Dermis microvascular lymphatic vessel endothelial cell (primary cell): ENCODE results near the gene ANK3. TPM values are rescaled to one million over a fixed set of nuclear protein-coding genes. Genes with fewer than 3 reads are reported as not detected.

Experiments
- DNase-seq, 2 donors: peaks; one replicate each; pipeline versions ENCODE4 v3.0.0 to v3.0.0-alpha.2; 2010; ENCODE audit warnings: low read depth in 2 of 2
- total RNA-seq: library from RNA; depleted of rRNA; stranded (reverse); fragments of >200 nt; gene quantifications from 2 replicates; pipeline ENCODE4 v1.2.1, GENCODE V29; 2014

Gene ANK3
- total RNA-seq, 1 donor from 2014 or later: 0.77 TPM

DNA sequence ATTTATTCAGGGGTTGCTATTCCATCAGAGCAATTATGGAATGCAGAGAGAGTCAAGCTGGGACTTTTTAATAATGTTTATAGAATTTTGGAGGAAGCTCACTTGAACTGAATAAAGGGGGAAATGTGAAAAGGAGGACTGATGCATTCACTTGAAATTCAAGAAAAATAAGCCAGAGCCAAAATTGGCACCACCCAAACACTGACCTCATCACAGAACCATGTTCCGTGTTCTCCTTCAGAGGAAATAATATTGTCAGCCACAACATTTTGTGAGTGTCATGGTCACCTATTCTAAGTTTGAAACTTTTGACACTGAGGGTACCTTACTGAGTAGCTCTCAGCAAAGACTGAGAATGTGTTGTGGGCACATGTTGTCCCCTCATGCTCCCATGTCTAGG is 207.0 kb downstream of the ANK3 start:
- peak in 1 of 2 donors; percentile 15 for DNase-seq

DNA sequence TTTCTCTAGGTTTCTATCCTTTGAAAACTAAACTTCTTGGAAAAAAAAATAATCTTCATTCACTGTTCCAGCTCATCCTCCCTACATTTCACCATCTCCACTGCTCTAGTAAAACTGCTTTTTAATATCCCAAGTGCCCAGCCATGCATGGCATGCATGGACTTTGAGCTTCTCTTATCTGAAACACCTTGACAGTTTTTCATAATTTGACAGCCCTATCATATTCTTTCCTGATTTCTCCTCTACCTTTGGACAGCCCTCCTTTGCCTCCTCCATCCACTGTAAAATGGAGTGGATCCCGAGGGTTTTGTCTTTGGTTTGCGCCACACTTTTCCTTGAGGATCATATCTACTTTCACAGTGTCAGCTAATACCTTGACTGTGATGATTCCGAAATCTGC is 212.8 kb downstream of the ANK3 start:
- no peak for DNase-seq

DNA sequence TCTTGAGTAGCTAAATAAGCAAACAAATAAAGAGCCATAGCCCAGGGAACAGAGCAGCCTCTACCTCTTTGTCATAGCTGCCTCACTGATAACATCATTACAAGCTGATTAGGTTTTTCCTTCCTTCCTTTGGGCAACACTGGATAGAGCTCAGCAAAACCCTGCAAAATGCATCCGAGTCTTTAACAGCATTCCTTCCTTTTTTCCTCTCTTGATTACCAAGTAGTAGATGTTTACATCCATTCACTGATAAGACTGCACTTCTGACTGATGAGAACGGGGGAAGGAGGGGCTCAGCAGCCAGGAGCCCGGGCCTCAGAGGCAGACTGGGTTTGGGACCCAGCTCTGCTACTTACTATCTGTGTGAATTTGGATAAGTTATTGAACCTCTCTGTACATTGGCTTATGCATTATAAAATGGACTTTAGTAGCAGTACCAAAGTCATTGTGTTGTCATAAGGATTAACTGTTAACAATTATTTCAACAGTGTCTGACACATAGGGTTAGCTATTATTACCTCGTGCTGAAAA is 214.2 kb downstream of the ANK3 start:
- DNase-seq: peak in 1 of 2 donors; percentile 71

DNA sequence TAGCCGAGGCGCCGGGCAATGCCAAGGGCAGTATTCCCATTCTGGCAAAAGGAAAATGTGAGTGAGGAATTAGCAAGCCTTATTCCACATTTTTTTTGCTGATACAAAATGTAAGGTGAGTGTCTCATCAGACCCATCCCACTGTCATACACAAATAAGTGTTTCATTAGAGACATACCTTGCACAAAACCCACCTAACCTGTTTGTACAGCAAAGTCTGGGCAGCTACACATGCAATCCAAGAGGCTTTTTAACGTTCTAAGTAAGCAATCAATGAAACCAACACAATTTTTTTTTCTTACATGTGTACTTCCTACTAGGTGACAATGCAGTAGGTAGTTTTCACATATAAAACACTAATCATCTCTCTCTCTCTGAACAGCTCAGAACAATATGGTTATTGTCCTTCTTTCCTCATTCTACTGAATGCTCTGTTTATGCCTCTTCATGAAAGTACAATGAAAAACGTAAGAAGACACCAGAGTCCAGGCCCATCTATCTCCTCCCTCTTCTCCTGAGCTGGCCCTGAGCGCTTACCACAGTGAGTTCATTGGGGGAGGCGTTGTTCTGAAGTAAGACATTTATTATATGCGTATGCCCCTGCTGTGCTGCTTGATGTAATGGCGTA is 217.2 kb downstream of the ANK3 start:
- no peak for DNase-seq

DNA sequence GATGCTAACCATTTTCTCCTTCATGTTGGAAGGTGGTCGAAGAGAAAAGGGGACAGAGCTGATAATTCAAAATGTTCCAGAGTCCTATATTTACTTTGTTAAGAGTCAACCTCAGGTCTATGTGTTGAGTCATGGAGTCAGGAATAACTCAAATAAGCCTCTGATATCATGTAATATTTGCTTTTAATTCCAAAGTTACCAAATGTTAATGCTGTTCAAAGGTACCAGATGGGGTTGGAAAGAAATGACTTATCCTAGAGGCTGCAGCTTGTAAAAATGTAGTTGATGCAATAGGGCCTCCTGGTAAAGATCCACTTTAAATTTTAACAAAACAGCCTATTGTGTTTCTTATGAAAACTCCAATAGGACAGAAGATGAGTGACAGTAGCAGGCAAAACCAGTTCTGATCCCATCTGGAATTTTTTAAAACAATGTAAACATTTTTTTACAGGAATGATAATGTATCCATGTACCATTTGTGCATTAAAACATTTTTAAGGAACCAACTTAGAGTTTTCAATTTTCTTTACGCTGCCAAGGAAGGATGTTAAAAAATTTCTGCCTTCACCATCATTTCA is 218.2 kb downstream of the ANK3 start:
- DNase-seq: no peak

DNA sequence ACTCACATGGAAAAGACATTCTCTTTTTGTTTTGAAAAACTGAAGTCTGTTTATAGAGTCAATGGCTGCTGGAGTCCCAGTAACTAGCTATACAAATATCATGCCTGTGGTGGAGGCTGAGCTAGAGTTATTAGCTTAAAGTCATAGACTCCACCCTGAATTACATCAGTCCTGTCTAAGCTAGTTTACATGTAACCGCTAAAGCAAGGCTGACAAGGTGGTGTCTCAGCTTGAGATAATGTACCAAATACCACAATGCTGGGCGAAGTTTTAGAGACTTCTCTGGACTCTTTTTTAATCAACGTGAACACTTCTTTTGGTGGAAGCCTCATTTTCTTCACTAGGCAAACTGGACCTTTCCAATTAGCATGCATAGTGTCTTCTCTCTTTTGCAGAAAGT is 219.4 kb downstream of the ANK3 start:
- DNase-seq: no peak

DNA sequence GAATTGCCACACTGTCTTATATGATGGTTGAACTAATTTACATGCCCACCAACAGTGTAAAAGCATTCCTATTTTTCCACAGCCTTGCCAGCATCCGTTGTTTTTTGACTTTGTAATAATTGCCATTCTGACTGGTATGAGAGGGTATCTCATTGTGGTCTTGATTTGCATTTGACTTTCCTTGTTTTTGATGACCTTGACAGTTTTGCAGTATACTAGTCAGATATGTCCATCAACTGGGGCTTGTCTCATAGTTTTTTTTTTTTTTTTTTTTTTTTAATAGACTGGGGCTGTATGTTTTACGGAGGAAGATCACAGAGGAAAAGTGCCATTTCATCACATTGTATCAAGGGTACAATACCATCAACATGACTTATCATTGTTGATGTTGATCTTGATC is 220.6 kb downstream of the ANK3 start:
- DNase-seq: no peak

DNA sequence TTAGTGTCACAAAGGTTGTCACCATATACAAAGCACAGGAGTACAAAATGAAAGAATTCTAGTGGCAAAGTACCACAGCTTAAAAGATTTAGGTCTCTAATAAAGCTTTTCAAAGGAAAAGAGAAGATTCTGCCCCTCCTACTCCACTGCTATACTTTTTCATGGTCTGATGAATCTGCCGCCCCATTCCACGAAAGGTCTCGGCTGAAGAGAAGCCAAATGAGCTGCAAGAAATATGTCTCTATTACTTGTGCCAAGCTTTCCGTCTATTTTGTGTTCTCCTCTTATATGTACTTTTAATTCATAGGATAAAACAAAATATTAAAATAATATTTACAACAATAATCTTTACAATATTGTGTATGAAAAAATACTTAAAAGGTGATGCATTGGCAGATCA is 222.6 kb downstream of the ANK3 start:
- DNase-seq: no peak

DNA sequence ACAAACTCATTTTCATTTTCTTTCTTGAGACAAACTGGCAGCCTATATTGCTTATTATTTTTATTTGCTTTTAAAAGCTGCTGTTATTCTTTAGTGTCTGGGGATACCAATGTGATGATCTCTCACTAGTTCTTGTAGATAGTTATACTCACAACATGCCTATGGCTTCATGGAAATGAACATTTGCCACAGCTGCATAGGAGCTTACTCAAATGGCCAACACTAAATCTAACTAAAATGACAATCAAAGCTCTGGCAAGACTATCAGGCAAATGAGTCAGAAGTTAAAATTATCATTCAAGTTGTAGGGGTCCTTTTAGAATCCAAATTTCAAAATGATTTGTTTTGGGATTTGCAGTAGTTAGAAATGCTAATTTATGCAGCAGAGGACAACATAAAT is 225.9 kb downstream of the ANK3 start:
- DNase-seq: no peak

DNA sequence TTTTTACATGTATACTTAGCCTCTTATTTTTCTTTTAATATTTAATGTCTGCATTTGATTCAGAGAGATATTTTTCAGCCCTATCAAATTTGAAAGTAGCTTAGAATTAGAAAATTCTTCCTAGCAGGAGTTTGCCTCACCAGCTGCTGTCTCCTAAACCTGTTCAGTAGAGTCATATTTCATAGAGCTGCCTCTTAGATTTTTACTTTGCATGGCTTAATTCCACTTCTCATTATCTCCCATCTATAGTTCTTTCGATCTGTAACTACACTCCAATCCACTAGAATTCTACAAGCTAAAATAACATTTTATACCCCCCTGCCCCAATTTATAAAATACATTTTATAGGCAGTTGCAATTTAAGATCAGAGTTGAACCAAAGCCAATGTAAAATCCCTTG is 227.0 kb downstream of the ANK3 start:
- DNase-seq: no peak

DNA sequence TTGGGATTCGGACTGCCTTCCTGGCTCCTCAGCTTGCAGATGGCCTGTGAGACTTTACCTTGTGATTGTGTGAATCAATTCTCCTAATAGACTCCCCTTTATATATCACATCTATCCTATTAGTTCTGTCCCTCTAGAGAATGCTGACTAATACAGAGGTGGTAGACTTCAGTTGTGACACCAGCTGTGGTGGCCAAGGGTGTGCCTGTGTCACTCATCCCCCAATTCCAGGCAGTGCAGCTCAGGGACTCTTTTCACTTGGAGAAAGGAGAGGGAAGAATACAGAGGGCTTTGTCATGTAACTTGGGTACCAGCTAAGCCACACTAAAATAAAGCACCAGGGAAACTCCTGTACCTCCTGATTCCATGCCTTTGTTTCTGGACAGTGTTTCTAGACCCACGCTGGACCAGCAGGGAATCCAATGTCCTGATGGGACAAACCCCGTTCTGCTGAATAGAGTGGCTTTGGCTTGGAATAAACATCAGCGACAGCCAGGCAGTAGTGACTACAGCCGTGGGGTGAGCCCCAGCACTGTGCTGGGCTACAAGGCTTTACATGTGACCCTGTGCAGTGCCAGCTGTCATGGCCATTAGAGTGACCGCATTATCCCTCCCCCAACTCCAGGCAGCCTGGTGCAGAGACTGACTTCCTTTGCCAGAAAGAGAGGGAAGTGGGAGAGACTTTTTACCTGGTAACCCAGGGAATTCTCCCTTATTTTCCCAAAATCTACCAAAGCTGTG is 233.6 kb downstream of the ANK3 start:
- no peak for DNase-seq

DNA sequence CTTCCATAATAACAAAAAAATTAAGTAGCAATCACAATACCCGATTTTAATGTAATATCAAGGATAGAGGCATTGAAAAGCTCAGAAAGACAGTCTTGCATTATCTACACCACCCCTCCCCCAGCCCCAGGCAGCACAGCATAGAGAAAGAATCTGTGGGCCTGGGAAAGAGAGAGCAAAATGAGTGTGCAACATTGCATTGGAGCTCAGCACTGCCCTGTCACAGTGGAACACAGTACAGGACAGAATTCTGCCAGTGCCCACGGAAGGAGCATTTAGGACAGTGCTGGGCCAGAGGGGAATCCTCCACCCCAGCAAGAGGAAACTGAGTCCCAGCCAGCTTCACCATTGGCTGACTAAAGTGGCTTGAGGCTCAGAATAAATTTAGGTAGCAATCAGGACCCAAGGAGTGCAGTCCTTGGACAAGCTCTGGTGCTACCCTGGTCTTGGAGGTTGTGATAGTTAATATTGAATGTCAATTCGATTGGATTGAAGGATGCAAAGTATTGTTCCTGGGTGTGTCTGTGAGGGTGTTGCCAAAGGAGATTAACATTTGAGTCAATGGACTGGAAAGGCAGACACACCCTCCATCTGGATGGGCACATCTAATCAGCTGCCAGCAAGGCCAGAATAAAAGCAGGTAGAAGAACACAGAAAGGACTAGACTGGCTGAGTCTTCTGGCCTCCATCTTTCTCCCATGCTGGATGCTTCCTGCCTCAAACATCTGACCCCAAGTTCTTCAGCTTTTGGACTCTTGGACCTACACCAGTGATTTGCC is 234.4 kb downstream of the ANK3 start:
- DNase-seq: no peak

DNA sequence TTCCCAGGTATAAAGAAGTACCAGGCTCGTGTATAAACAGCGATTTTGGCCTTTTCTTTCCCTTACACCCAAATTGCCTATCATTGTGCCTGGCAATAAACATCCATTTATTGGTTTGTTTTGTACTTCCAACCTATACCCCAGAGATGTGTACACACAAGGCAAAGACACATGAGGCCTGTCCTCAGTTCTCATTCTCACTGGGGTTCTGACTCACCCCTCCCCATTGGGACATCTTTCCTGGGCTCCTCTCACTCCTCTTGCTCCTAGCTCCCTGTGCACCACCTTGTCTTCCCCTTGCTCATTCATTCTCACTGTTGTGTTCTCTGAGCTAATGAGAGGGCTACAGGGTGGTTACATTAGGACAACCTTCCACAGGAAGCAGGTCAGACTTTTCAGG is 240.7 kb downstream of the ANK3 start:
- no peak for DNase-seq

DNA sequence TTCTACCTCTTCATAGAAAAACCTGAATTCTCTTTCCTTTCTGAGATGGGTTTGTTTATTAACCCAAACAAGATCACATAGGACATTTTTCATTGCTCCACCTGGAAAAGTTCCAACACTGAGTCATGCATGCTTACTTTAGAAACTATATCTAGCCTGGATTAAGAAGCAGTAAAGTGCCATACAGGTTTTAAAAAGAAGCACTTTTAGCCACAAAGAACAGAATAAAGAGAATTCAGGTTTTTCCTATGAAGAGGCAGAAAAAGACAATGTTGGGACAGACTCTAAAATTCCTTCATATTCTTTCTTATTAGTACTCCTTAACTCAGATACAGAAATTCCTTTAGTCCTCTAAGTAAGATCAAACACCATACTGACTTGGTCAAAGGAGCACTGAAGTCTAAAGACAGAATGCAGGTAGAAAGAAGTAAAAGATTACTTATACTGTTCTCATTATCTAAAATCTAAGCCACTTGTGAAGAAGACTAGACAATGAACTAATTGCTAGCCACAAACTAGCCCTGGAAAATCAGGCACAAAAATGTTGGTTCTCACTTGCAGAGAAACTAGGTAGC is 241.3 kb downstream of the ANK3 start:
- DNase-seq: peak; percentile 21 to 89

DNA sequence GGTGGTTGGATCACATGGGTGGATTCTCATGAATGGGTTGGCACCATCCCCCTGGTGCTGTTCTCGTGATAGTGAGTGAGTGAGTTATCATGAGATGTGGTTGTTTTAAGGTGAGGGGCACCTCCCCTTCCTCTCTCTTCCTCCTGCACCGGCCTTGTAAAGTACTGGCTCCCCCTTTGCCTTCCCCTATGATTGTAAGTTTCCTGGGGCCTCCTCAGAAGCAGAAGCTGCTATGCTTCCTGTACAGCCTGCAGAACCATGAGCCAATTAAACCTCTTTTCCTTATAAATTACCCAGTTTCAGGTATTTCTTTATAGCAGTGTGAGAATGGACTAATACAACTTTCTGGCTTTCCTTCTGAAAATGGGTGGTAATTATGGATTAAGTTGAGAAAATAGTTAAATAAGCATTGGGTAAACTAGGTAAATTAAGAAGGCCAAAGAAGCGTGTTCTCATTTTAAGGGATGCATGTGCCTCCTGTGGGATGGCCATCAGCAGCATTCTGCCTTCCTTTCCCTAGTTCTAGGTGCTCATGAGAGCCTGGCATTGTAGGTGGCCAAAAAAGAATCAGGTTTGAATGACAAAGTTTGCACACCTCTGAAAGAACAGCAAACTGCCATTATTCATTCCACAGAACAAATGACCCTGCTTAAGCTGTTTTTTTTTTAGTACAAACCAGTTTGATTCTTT is 242.0 kb downstream of the ANK3 start:
- no peak for DNase-seq

DNA sequence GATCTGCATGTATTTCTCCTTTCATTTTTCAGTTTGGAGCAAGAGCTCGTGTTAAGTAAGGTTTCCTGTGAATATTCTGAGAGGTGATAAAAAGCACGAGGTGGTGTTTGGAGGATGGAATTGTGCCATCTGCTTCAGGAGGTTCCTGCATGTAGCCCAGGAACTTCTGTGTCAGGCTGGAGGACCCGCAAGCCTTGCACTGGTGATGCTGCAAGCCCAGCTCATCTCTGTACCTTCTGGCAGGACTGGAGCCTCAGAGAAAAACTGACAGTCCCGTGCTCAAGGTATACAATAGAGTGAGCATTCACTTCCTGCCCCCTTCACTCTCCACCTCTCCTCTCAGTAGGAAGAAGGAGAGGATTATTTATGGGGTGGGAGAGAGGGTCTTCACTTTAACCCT is 242.7 kb downstream of the ANK3 start:
- DNase-seq: no peak

DNA sequence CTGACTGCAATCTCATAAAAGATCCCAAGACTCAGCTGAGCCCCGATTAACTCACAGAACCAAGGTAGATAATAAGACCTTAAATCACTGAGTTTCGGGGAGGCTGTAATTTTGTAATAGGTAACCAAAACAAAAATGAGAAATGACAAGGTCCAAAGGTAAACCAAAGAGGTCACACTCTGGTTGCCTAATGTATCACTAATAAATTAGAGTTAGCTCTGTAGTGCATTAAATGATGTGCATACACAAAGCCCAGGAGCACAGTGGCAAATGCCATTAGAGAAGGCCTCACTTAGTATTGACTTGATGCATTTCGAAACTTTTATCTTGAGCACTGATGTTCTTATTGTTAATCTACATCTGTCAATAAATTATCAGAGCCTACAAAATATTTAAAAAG is 245.6 kb downstream of the ANK3 start:
- no peak for DNase-seq

DNA sequence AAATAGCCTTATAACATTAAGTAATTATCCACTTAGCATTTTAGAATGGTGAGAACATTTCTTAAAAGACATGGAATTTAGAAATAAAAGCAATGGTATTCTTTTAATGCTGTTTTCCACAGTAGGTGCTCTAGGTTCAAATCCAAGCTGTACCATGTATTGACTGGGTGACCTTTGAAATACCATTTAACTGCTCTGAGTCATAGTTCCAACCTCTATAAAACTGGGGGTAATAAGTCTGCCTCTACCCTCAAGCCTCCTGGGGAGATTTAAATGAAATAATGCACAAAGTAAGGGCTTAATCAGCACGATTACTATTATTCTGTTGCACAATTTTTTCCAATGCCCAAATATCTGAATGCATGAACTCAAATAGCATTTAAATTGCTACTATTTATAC is 246.9 kb downstream of the ANK3 start:
- no peak for DNase-seq

DNA sequence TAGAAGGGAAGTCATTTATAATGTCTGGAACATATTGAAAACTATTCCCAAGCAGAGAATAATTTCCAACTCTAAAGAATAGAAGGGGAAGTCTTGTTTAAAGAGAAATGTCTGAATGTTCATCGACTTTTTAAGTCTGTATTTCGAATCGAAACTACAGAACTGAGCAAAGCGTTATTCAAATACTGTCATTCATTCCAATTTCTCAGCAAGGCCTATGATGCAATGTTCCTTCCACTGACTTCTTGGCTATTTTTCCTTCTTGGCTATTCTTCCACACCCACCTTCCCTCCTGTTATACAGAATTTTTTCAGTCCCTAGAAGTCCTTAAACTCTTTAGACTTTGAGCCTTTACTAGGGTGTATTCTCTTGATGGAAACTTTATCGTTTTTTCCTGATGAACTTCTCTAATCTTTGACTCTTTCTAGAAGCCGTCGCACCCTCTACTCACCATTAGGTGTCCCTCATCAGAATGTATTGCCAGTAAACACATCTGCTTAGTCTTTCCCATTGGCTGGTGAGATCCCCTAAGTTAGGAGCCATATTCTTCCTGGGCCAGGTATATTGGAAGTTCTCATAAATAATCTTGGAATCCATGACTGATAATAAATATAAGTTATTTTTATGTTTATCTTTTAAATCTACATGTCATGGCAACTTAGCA is 247.6 kb downstream of the ANK3 start:
- DNase-seq: no peak
